BLaER1 treated with 17β-estradiol and CSF1 and Interleukin-3, amounts not matched to agents 10 nM and 100 nM (cell line): ENCODE measurements around the gene NSD2.
A peak's percentile ranks its signal among the peaks of the same experiment; 100 is the strongest.
"Not testable (repeated sequence)": the region's sequence is repeated elsewhere in the genome, so short reads cannot be mapped to it uniquely, and the experiment has no call there.

Source experiments
- H3K27ac ChIP-seq, 11 experiments: shearing (Covaris generic); formaldehyde crosslinking; 2 replicates each; pipeline ENCODE4 v1.8.1; 2022
- H3K27me3 ChIP-seq, 11 experiments: shearing (Covaris generic); formaldehyde crosslinking; 2 replicates each; pipeline ENCODE4 v1.8.1; 2022
- H3K36me3 ChIP-seq, 11 experiments: shearing (Covaris generic); formaldehyde crosslinking; 2 replicates each; pipeline ENCODE4 v1.8.1; 2022
- H3K4me1 ChIP-seq, 10 experiments: shearing (Covaris generic); formaldehyde crosslinking; 2 replicates each; pipeline ENCODE4 v1.8.1; 2022
- H3K4me2 ChIP-seq, 11 experiments: shearing (Covaris generic); formaldehyde crosslinking; 2 replicates each; pipeline ENCODE4 v1.8.1; 2022
- H3K4me3 ChIP-seq, 10 experiments: shearing (Covaris generic); formaldehyde crosslinking; 2 replicates each; pipeline ENCODE4 v1.8.1; 2022
- H3K9ac ChIP-seq, 11 experiments: shearing (Covaris generic); formaldehyde crosslinking; 2 replicates each; pipeline ENCODE4 v1.8.1; 2022
- H3K9me3 ChIP-seq, 11 experiments: shearing (Covaris generic); formaldehyde crosslinking; replicated peaks in 1 of 11; 2 replicates each; pipeline ENCODE4 v1.8.1; 2022
- H4K20me1 ChIP-seq, 11 experiments: shearing (Covaris generic); formaldehyde crosslinking; 2 replicates each; pipeline ENCODE4 v1.8.1; 2022
- Cebpa-rat ChIP-seq, 11 experiments: shearing (Covaris generic); IDR thresholded peaks; 2 replicates each; pipeline ENCODE4 v1.8.1; 2022

NSD2 gene

GRCh38 chr4:1830234-1830633 is 41.0 kb upstream of the NSD2 start:
- Histone ChIP-seq H3K27ac (peak overlapping the region in 9 of 11 experiments; percentile 11 to 79 (median 66); a peak in 14 of 22 replicates), H3K4me3 (peak overlapping the region in 1 of 10 experiments; percentile 13; a peak in 1 of 20 replicates), H4K20me1 (peaks cover 25 to 79% (median 64%) of the 10 kb centered on the region in 11 experiments; a peak in 21 of 22 replicates), H3K4me2 (peak overlapping the region; percentile 73 to 98 (median 91)), H3K9ac (peak overlapping the region in 7 of 11 experiments; percentile 10 to 63 (median 50); a peak in 12 of 22 replicates), H3K36me3 (peaks cover 30 to 59% (median 41%) of the 10 kb centered on the region in 11 experiments), H3K27me3 (no peaks in the 10 kb centered on the region), H3K9me3 (no peaks in the 10 kb centered on the region), H3K4me1 (peaks cover 52 to 60% (median 60%) of the 10 kb centered on the region in 10 experiments)
- no peak for TF ChIP-seq Cebpa-rat (IDR thresholded peaks at IDR 0.05)

- Histone ChIP-seq H3K9me3 (no peaks in the 10 kb centered on the region), H3K27me3 (no peaks in the 10 kb centered on the region), H3K4me3 (peak overlapping the region in 3 of 10 experiments; percentile 13 to 27 (median 25); a peak in 2 of 20 replicates), H4K20me1 (peaks cover 29 to 79% (median 64%) of the 10 kb centered on the region in 11 experiments; a peak in 21 of 22 replicates), H3K36me3 (peaks cover 30 to 59% (median 41%) of the 10 kb centered on the region in 11 experiments), H3K4me2 (peak overlapping the region; percentile 73 to 98 (median 91)), H3K4me1 (peaks cover 52 to 66% (median 65%) of the 10 kb centered on the region in 10 experiments), H3K9ac (peak overlapping the region in 8 of 11 experiments; percentile 10 to 63 (median 50); a peak in 12 of 22 replicates), H3K27ac (peak overlapping the region in 9 of 11 experiments; percentile 29 to 79 (median 67); a peak in 18 of 22 replicates)
- TF ChIP-seq Cebpa-rat (IDR thresholded peaks at IDR 0.05): no peak
These were observed 40.5 kb upstream of the NSD2 start for GRCh38 chr4:1830642-1831228.

GRCh38 chr4:1831331-1831730 is 39.9 kb upstream of the NSD2 start:
- Histone ChIP-seq H4K20me1 (peaks cover 29 to 79% (median 64%) of the 10 kb centered on the region in 11 experiments; a peak in 21 of 22 replicates), H3K4me3 (peak overlapping the region in 3 of 10 experiments; percentile 4 to 27 (median 25); a peak in 3 of 20 replicates), H3K4me1 (peaks cover 52 to 71% (median 68%) of the 10 kb centered on the region in 10 experiments), H3K36me3 (peaks cover 30 to 59% (median 41%) of the 10 kb centered on the region in 11 experiments), H3K4me2 (peak overlapping the region; percentile 73 to 98 (median 91)), H3K27me3 (no peaks in the 10 kb centered on the region), H3K9ac (peak overlapping the region in 7 of 11 experiments; percentile 4 to 63 (median 50); a peak in 9 of 22 replicates), H3K9me3 (no peaks in the 10 kb centered on the region), H3K27ac (peak overlapping the region in 9 of 11 experiments; percentile 29 to 79 (median 67); a peak in 17 of 22 replicates)
- no peak for TF ChIP-seq Cebpa-rat (IDR thresholded peaks at IDR 0.05)

- H4K20me1 ChIP-seq: peaks cover 29 to 85% (median 74%) of the 10 kb centered on the region in 11 experiments; a peak in 21 of 22 replicates
These were observed 38.5 kb upstream of the NSD2 start for GRCh38 chr4:1832690-1833089.

DNA sequence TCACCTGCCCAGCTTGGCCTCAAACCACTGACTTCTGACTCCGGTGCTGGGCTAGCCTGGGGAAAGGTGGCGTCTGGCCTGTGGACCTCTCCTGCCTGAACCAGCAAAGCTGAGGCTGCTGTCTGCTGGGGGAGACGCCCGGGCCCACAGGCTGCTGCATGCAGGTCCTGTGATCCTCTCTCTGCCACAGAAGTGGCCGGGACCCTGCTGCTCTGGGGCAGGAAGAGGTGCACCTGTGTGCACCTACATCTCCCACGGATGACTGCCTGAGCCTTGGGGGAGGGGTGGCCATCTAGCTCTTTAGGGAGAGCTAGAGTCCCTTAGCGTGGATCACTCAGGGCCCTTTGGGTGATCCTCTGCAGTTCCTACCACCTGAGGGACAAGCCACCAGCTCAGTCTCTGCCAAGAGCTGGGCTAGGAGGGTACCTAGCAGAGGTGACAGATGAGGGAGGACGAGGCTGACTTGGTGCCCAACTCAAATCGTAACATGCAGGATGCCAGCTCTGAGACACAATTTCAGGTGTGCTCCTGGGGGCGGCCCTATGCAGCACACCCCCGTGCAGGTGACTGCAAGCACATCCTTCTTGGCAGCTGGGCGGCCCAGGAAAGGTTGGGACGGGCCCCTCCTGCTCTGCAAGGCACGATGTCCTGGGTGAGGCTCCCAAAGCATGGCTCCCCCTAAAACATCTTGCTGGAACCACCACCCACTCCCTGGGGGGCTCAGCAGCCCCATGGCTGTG is 37.7 kb upstream of the NSD2 start:
- Histone ChIP-seq H3K27me3 (no peaks in the 10 kb centered on the region), H3K4me2 (peak overlapping the region; percentile 73 to 98 (median 91)), H3K9me3 (no peaks in the 10 kb centered on the region), H3K4me1 (peaks cover 52 to 78% (median 69%) of the 10 kb centered on the region in 10 experiments), H4K20me1 (peaks cover 29 to 93% (median 77%) of the 10 kb centered on the region in 11 experiments; a peak in 21 of 22 replicates), H3K9ac (peak overlapping the region; percentile 5 to 73 (median 48); a peak in 19 of 22 replicates), H3K36me3 (peaks cover 41 to 73% (median 55%) of the 10 kb centered on the region in 11 experiments), H3K4me3 (peak overlapping the region in 8 of 10 experiments; percentile 7 to 43 (median 27); a peak in 11 of 20 replicates), H3K27ac (peak overlapping the region in 10 of 11 experiments; percentile 8 to 79 (median 71); a peak in 18 of 22 replicates)
- TF ChIP-seq Cebpa-rat (IDR thresholded peaks at IDR 0.05): no peak

More at GRCh38 chr4:1832690-1833089, 38.5 kb upstream of the NSD2 start:
- no peaks in the 10 kb centered on the region for H3K27me3 ChIP-seq
- H3K4me1 ChIP-seq: peaks cover 52 to 73% (median 68%) of the 10 kb centered on the region in 10 experiments
- H3K4me3 ChIP-seq: peak overlapping the region in 4 of 10 experiments; percentile 13 to 43 (median 35); a peak in 7 of 20 replicates
- peak overlapping the region in 8 of 11 experiments; percentile 4 to 63 (median 34); a peak in 12 of 22 replicates for H3K9ac ChIP-seq
- peak overlapping the region in 9 of 11 experiments; percentile 41 to 79 (median 75); a peak in 18 of 22 replicates for H3K27ac ChIP-seq
- peaks cover 33 to 66% (median 47%) of the 10 kb centered on the region in 11 experiments for H3K36me3 ChIP-seq
- no peak; a peak in 1 of 22 replicates for TF ChIP-seq Cebpa-rat (IDR thresholded peaks at IDR 0.05)
- H3K4me2 ChIP-seq: peak overlapping the region; percentile 73 to 98 (median 91)
- no peaks in the 10 kb centered on the region for H3K9me3 ChIP-seq

DNA sequence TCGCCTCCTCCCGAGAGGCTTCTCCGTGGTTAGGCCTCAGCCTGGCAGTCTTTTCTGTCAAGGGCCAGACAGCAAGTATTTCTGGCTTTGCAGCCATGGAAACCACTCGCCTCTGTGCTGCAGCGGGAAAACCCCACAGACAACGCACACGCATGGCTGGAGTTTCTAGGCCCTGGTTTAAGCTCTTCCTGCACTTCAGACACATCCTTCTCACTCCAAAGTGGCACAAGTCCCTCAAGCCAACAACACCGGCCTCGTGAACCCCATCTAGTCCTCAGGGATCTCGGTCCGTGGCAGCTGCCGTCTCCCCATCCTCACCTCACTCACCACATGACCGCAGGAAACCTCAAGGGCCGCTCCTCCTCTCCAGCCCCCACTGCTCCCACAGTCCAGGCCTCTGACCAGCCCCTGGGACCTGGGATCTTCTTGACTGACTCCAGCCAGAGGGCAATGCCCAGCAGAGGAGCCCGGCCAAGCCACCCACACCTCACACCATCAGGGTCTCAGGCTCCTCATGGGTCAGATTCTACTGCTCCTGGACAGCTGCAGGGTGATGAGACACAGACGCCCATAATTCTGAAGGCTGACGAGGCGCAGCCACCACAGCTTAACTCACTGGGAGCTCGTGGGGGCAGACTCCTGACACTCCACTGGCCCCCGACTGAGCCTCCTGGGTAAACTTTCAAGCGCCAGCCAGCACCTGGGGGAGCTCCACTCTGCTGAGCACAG is 37.0 kb upstream of the NSD2 start:
- no peaks in the 10 kb centered on the region for H3K9me3 ChIP-seq
- H3K9ac ChIP-seq: peak overlapping the region; percentile 5 to 73 (median 48); a peak in 19 of 22 replicates
- H3K4me3 ChIP-seq: peak overlapping the region in 4 of 10 experiments; percentile 16 to 39 (median 32); a peak in 8 of 20 replicates
- no peaks in the 10 kb centered on the region for H3K27me3 ChIP-seq
- peaks cover 52 to 85% (median 75%) of the 10 kb centered on the region in 10 experiments for H3K4me1 ChIP-seq
- peak overlapping the region in 10 of 11 experiments; percentile 8 to 79 (median 71); a peak in 18 of 22 replicates for H3K27ac ChIP-seq
- peaks cover 48 to 80% (median 63%) of the 10 kb centered on the region in 11 experiments for H3K36me3 ChIP-seq
- no peak for TF ChIP-seq Cebpa-rat (IDR thresholded peaks at IDR 0.05)
- peaks cover 31 to 100% (median 83%) of the 10 kb centered on the region in 11 experiments; a peak in 21 of 22 replicates for H4K20me1 ChIP-seq
- peak overlapping the region; percentile 73 to 98 (median 91) for H3K4me2 ChIP-seq

- 0 out of 22 replicates have a peak overlapping the region, but pooled peaks of 1 of the 11 experiments have one; percentile 77 for H3K27ac ChIP-seq
These were observed 35.4 kb upstream of the NSD2 start for GRCh38 chr4:1835836-1836235.

More at GRCh38 chr4:1835836-1836235, 35.4 kb upstream of the NSD2 start:
- not testable (repeated sequence) for H3K4me3 ChIP-seq, H3K9me3 ChIP-seq, H3K27me3 ChIP-seq
- H4K20me1 ChIP-seq: peaks cover 36 to 100% (median 92%) of the 10 kb centered on the region in 11 experiments; a peak in 21 of 22 replicates
- H3K4me1 ChIP-seq: peaks cover 42 to 82% (median 69%) of the 10 kb centered on the region in 10 experiments
- H3K4me2 ChIP-seq: peak overlapping the region in 7 of 11 experiments; percentile 88 to 98 (median 93); a peak in 12 of 22 replicates
- H3K9ac ChIP-seq: peak overlapping the region in 2 of 11 experiments; percentile 4 to 39; a peak in 2 of 22 replicates
- H3K36me3 ChIP-seq: peaks cover 62 to 91% (median 76%) of the 10 kb centered on the region in 11 experiments
